GM12878 (cell line): ENCODE data around the gene TECTB. TPM values are rescaled to one million over a fixed set of nuclear protein-coding genes. Genes with fewer than 3 reads are reported as not detected.

ENCODE experiments used
- ATAC-seq: fragments of 200-7000 bp; cut with Tn5 transposase; 3 replicates; pipeline ENCODE4 v1.9.1; 2020; ENCODE audit warnings: mild to moderate bottlenecking, moderate library complexity
- BruUV-seq: library from RNA; stranded (reverse); fragments of 400-500 nt; replicated peaks from 2 replicates; lab custom pipeline; 2021; lab: Mats Ljungman, UMichigan
- CTCF ChIA-PET: fragments of 300-600 bp; sonication (Branson Sonifier 250); formaldehyde crosslinking; extraction: SDS; loops from one replicate; lab custom pipeline; 2021; ENCODE audit warnings: inconsistent platforms; lab: Yijun Ruan, JAX
- POLR2A ChIA-PET: fragments of 350-600 bp; formaldehyde crosslinking; extraction: SDS; loops from one replicate; lab custom pipeline; 2021; ENCODE audit warnings: inconsistent platforms; lab: Charles Lee
- RAD21 ChIA-PET: fragments of 300-600 bp; sonication (Branson Sonifier 250); formaldehyde crosslinking; loops from one replicate; lab custom pipeline; 2023; ENCODE audit warnings: antibody characterized with exemption; ENCODE audit not compliant: unreplicated experiment; lab: Charles Lee
- SMC1A ChIA-PET: fragments of 300-600 bp; sonication (Branson Sonifier 250); formaldehyde crosslinking; loops from one replicate; lab custom pipeline; 2023; ENCODE audit not compliant: unreplicated experiment, uncharacterized antibody; lab: Charles Lee
- DNase-seq: peaks from one replicate; pipeline ENCODE4 v3.0.0-alpha.2; 2011; ENCODE audit warnings: low read depth, low spot score
- FAIRE-seq: peaks from 3 replicates; lab custom pipeline; 2011; peaks lifted over from hg19 to GRCh38; lab: Jason Lieb, UNC
- H2AFZ ChIP-seq: 2 replicates; pipeline ENCODE4 v1.6.0; 2011; ENCODE audit warnings: low read depth, low read length, control low read depth; ENCODE audit not compliant: control insufficient read depth
- H3K27ac ChIP-seq: 2 replicates; pipeline ENCODE4 v1.5.1; 2011; ENCODE audit warnings: control low read depth; ENCODE audit not compliant: control insufficient read depth, insufficient read depth
- H3K27me3 ChIP-seq, 2 experiments: replicated peaks in 1 of 2; 2 replicates each; pipeline versions ENCODE4 v1.6.0 to v1.6.1; 2011; ENCODE audit warnings: low read length in 1 of 2; ENCODE audit not compliant: control insufficient read depth in 2 of 2, insufficient read depth in 2 of 2
- H3K36me3 ChIP-seq, 2 experiments: 2 replicates each; pipeline ENCODE4 v1.5.1; 2011; ENCODE audit warnings: low read length in 1 of 2; ENCODE audit not compliant: control insufficient read depth in 2 of 2, insufficient read depth in 2 of 2
- H3K4me1 ChIP-seq: 2 replicates; pipeline ENCODE4 v1.6.1; 2011; ENCODE audit warnings: mild to moderate bottlenecking, low read length, moderate library complexity, mixed read lengths; ENCODE audit not compliant: control insufficient read depth, insufficient read depth
- H3K4me2 ChIP-seq: 2 replicates; pipeline ENCODE4 v1.6.0; 2011; ENCODE audit warnings: control low read depth; ENCODE audit not compliant: control insufficient read depth, insufficient read depth
- H3K4me3 ChIP-seq: fragments of 200-600 bp; sonication (generic); 2 replicates; pipeline ENCODE4 v1.5.1; 2016
- H3K79me2 ChIP-seq: 2 replicates; pipeline ENCODE4 v1.6.0; 2011; ENCODE audit warnings: low read length; ENCODE audit not compliant: control insufficient read depth, insufficient read depth
- H3K9ac ChIP-seq: 2 replicates; pipeline ENCODE4 v1.8.0; 2011; ENCODE audit warnings: low read length, control low read depth, mixed read lengths; ENCODE audit not compliant: control insufficient read depth, insufficient read depth
- H3K9me3 ChIP-seq: replicated peaks from 3 replicates; pipeline ENCODE4 v1.5.1; 2011; ENCODE audit warnings: mild to moderate bottlenecking, low read length; ENCODE audit not compliant: control insufficient read depth, insufficient read depth
- H4K20me1 ChIP-seq: 2 replicates; pipeline ENCODE4 v1.6.0; 2011; ENCODE audit not compliant: control insufficient read depth, insufficient read depth
- ASH2L ChIP-seq: fragments of 300-600, 200-600 bp; sonication (generic); IDR thresholded peaks from 2 replicates; pipeline ENCODE4 v1.6.1; 2017; ENCODE audit warnings: low read depth, mild to moderate bottlenecking, borderline replicate concordance
- CEBPZ ChIP-seq: fragments of 150-350 bp; IDR thresholded peaks from 2 replicates; pipeline ENCODE4 v1.6.1; 2016; ENCODE audit warnings: low read depth, low read length
- HCFC1 ChIP-seq: fragments of 150-350 bp; IDR thresholded peaks from 2 replicates; pipeline ENCODE4 v1.6.1; 2014; ENCODE audit warnings: low read length
- JUNB ChIP-seq: IDR thresholded peaks from 2 replicates; pipeline ENCODE4 v1.6.1; 2016; ENCODE audit warnings: antibody characterized with exemption, mild to moderate bottlenecking
- NKRF ChIP-seq: fragments of 450-650 bp; conservative IDR thresholded peaks from 2 replicates; pipeline ENCODE4 v1.6.1; 2017; ENCODE audit warnings: mild to moderate bottlenecking, moderate library complexity
- RAD51 ChIP-seq: fragments of 450-650 bp; IDR thresholded peaks from 2 replicates; pipeline ENCODE4 v1.6.1; 2016; ENCODE audit warnings: moderate library complexity, mild to moderate bottlenecking, inconsistent platforms
- RUNX3 ChIP-seq: IDR thresholded peaks from 2 replicates; pipeline ENCODE4 v1.6.1; 2012; ENCODE audit warnings: low read length, inconsistent platforms
- SMAD1 ChIP-seq: fragments of 450-650 bp; IDR thresholded peaks from 2 replicates; pipeline ENCODE4 v1.6.1; 2018; ENCODE audit warnings: mild to moderate bottlenecking, low read depth; ENCODE audit not compliant: partially characterized antibody
- SMARCA5 ChIP-seq: fragments of 450-650 bp; IDR thresholded peaks from 2 replicates; pipeline ENCODE4 v1.6.1; 2017; ENCODE audit warnings: mild to moderate bottlenecking
- STAT1 ChIP-seq: fragments of 450-650 bp; conservative IDR thresholded peaks from 2 replicates; pipeline ENCODE4 v1.6.1; 2014; ENCODE audit warnings: antibody characterized with exemption, mild to moderate bottlenecking
- YY1 ChIP-seq: IDR thresholded peaks from 2 replicates; pipeline ENCODE4 v1.6.1; 2011; ENCODE audit warnings: low read depth, mild to moderate bottlenecking, low read length
- ZBTB11 ChIP-seq: fragments of 450-650 bp; formaldehyde crosslinking; IDR thresholded peaks from 2 replicates; pipeline ENCODE4 v1.5.0; 2022; ENCODE audit warnings: mild to moderate bottlenecking, missing genetic modification characterization
- ZNF622 ChIP-seq: fragments of 450-650 bp; IDR thresholded peaks from 2 replicates; pipeline ENCODE4 v1.6.1; 2017; ENCODE audit warnings: mild to moderate bottlenecking, inconsistent platforms
- WGBS: methylation state at CpG from one replicate; pipeline ENCODE4 v1.1.6; 2016; ENCODE audit warnings: low lambda C conversion rate; ENCODE audit not compliant: insufficient replicate concordance, insufficient coverage; ENCODE audit errors: missing lambda C conversion rate; 5-methylcytosine and 5-hydroxymethylcytosine counted together
- in situ Hi-C: fragments of 300-500 bp; cut with MboI; formaldehyde crosslinking; loops from 9 replicates; pipeline ENCODE4 v1.14.3; 2018; ENCODE audit warnings: mixed read lengths
- intact Hi-C: fragments of 100-400 bp; cut with micrococcal nuclease; formaldehyde crosslinking; loops from one replicate; pipeline ENCODE4 v1.14.2; 2022; ENCODE audit not compliant: unreplicated experiment
- polyA plus RNA-seq, 11 experiments: library from polyadenylated mRNA; depleted of rRNA in 4 of 11; unstranded in 6 of 11; stranded (reverse) in 5 of 11; fragments of >200 nt; fragmentation: Nextera tagmentation in 4 of 11; fragmentation: Illumina TruSeq in 1 of 11; extraction: Ambion mirVana in 4 of 11; extraction: Trizol in 1 of 11; gene quantifications; 1 replicate in 1 of 11; 2 replicates in 10 of 11; pipeline versions ENCODE4 v1.2.1 to v1.2.3, GENCODE V29; 2011 to 2016; ENCODE audit warnings: inconsistent platforms in 2 of 11, missing spikeins in 2 of 11, low read depth in 1 of 11
- total RNA-seq, 4 experiments: library from RNA; depleted of rRNA in 3 of 4; stranded (reverse); fragments of >200 nt in 3 of 4; fragmentation: Illumina TruSeq in 1 of 4; extraction: Trizol in 1 of 4; gene quantifications; 2 replicates each; pipeline versions ENCODE4 v1.2.1 to v1.2.3, GENCODE V29; 2013 to 2021

TECTB gene
- total and polyA plus RNA-seq, 10 of the 15 experiments (the other 5 are each of a cell fraction or from before 2014, with no cell fraction given), result not detected

GRCh38 chr10:112332022-112332421, 48.8 kb downstream of the TECTB start:
- ATAC-seq (no peak), FAIRE-seq (no peak), DNase-seq (no peak)
- ChIA-PET RAD21 (no interaction called here), POLR2A (no interaction called here), CTCF (no interaction called here), SMC1A (no interaction called here)
- intact Hi-C loops (no loop called here), in situ Hi-C loops (no loop called here)
- Histone ChIP-seq H3K27me3 (no peaks in the 10 kb centered on the region; a peak in 1 of 4 replicates), H3K9ac (no peak overlapping the region), H3K79me2 (no peaks in the 10 kb centered on the region), H3K27ac (no peak overlapping the region), H3K4me2 (no peak overlapping the region), H2AFZ (no peak overlapping the region), H3K4me1 (no peaks in the 10 kb centered on the region), H3K9me3 (no peaks in the 10 kb centered on the region), H3K36me3 (no peaks in the 10 kb centered on the region), H3K4me3 (no peak overlapping the region), H4K20me1 (no peaks in the 10 kb centered on the region)
- 53% methylated on average over 3 of the region's 3 CpGs for WGBS
- no TSS peak for BruUV-seq
- TF ChIP-seq ASH2L (no peak), RAD51 (no peak), ZBTB11 (no peak), ZNF622 (no peak), SMAD1 (no peak), HCFC1 (no peak), SMARCA5 (no peak), NKRF (no peak), RUNX3 (no peak), YY1 (no peak), CEBPZ (no peak), STAT1 (no peak), JUNB (no peak)
